C4-2B (cell line): Measurements from ENCODE around the gene KRT82.
"Not testable (repeated sequence)": the region's sequence is repeated elsewhere in the genome, so short reads cannot be mapped to it uniquely, and the experiment has no call there.

ENCODE experiments used
- H3K27ac ChIP-seq: fragments of 450-650 bp; 2 replicates; pipeline ENCODE4 v1.5.1; 2017
- ZFX ChIP-seq: fragments of 450-650 bp; IDR thresholded peaks from 2 replicates; pipeline ENCODE4 v1.6.1; 2017
- TF ChIP-seq, protein P1 (sequence below): fragments of 450-650 bp; conservative IDR thresholded peaks from 2 replicates; pipeline ENCODE4 v1.5.1; 2017; ENCODE audit warnings: mild to moderate bottlenecking

The KRT82 gene

DNA sequence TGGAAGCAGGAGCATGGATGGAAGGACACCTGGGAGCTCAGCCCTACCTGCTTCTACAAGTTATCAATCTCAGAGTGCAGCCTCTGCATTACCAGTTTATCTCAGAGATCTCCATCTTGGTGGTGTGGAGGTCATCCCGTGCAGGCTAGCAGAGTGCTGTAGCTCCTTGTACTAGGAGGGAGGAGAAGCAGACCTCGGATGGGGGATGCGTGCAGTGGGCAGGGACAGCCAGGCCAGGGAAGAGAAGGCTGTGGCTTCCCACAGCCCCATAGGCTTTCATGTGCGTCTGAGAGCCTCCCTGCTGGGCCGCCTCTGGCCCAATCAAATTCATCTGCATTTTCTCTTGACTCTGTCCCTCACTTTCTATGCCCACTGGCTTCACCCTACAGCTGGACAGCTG, 8.8 kb upstream of the KRT82 start:
- no peak overlapping the region for H3K27ac ChIP-seq
- TF ChIP-seq, protein P1, sequence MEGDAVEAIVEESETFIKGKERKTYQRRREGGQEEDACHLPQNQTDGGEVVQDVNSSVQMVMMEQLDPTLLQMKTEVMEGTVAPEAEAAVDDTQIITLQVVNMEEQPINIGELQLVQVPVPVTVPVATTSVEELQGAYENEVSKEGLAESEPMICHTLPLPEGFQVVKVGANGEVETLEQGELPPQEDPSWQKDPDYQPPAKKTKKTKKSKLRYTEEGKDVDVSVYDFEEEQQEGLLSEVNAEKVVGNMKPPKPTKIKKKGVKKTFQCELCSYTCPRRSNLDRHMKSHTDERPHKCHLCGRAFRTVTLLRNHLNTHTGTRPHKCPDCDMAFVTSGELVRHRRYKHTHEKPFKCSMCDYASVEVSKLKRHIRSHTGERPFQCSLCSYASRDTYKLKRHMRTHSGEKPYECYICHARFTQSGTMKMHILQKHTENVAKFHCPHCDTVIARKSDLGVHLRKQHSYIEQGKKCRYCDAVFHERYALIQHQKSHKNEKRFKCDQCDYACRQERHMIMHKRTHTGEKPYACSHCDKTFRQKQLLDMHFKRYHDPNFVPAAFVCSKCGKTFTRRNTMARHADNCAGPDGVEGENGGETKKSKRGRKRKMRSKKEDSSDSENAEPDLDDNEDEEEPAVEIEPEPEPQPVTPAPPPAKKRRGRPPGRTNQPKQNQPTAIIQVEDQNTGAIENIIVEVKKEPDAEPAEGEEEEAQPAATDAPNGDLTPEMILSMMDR, result no peak
- TF ChIP-seq ZFX, result no peak

DNA sequence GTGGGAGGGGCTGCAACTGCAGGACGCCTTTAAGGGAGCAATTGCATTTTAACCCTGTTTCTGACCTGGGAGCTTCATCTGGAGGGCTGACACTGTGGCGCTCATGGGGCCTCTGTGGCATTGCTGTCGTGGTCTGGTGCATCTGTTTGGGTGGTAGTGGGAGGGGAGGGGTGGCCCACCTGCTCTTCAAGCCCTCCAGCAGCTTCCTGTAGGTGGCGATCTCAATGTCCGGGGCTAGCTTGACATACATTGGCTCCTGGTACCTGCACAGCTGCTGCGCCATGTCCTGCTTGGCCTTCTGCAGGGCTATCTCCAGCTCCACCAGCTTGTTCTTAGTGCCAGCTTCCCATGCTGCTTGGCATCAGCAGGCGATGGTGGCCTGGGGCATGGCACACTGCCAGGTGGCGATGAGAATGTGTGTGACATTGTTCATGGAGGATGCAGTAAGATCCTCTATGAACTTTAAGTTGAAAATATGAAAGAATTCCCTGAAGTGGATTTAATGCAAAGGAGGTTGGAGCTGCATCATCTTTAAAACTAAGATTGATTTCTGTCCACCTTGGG, 7.7 kb upstream of the KRT82 start:
- no peak overlapping the region for H3K27ac ChIP-seq
- no peak for TF ChIP-seq ZFX
- TF ChIP-seq, protein P1, result no peak

DNA sequence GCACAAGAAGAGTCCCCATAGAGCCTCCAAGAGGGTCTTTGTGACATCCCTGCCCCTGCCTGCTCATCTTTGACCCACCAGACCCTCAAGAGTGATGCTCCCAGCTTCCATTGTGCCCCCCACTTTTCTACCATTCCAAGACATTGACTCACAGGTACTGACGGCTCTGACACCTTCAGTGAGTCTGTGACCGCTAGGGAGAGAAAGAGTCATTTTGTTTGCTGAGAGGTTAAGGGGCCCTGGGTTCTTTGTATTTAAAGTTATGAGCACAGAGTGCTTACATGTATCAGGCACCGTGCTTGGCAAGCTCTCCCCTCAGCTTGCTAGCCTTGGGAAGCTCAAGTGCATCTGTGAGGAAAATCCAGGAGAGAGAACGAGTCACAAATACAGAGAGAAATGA, 7.1 kb upstream of the KRT82 start:
- no peak overlapping the region for H3K27ac ChIP-seq
- TF ChIP-seq ZFX, result no peak
- TF ChIP-seq, protein P1, result no peak

DNA sequence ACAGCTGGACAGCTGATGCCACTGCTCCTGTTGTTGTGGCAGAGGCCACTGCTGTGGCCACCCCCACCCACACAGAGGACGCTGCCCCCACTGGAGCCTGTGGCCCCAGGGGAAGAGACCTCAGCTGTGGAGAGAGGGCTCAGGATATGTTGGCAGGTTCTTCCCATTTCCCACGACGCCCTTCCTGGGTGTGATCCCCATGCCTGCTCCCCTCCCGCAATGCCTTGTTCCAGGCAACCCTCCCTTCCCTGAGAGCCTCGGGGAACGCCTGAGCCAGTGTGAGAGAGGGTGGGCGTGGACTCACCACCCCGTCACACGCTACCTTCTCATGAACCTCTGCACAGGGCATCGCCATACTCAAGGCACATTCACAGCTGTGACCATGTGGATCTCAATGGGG, 5.7 kb upstream of the KRT82 start:
- no peak overlapping the region for H3K27ac ChIP-seq
- no peak for TF ChIP-seq ZFX
- TF ChIP-seq, protein P1, result no peak

DNA sequence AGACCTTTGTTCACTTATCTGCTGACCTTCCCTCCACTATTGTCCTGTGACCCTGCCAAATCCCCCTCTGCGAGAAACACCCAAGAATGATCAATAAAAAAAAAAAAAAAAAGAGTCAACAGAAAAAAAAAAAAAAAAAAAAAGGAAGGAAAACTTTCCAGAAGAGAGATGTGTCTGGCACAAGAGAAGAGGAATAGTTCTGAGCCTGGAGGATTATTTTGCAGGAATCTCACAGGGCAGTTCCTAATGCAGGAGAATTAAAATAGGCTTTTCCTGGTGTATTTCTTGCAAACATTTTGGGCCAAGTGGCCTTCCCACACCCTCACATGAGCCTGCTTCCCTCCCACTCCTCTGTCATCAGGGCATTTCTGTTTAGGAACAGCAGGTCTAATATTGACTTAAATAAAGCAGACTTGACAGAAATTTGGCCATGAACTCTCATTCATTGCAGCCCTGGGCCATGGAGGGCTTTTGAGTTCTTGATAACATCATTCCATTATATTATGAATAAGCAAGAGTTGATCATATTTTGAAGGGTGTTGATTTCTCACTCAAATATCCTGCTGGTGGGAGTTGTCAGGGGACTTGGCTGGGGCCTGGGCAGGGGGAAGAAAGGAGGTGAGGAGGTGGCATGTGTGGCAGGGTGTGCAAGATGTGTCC, 4.6 kb upstream of the KRT82 start:
- H3K27ac ChIP-seq, result not testable (repeated sequence)

DNA sequence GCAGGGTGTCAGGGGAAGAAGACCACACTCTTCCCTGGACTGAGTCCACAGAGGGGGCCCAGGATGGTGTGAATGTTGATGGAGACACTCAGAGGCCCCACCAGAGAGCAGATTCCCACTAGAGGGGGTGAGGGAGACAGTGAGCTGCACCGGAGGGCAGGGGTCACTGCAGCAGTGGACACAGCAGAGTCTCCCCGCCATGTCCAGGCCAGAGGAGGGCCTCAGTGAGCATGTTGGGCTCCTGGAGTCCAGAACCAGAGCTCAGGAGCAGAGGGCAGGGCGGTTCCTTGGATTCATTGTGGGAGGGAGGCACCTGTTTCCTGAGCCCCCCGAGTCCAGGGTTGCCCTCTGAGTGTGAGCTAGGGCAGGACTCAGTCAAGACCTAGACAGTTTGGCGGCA, 1.8 kb upstream of the KRT82 start:
- no peak overlapping the region for H3K27ac ChIP-seq
- TF ChIP-seq, protein P1, result no peak
- TF ChIP-seq ZFX, result no peak

DNA sequence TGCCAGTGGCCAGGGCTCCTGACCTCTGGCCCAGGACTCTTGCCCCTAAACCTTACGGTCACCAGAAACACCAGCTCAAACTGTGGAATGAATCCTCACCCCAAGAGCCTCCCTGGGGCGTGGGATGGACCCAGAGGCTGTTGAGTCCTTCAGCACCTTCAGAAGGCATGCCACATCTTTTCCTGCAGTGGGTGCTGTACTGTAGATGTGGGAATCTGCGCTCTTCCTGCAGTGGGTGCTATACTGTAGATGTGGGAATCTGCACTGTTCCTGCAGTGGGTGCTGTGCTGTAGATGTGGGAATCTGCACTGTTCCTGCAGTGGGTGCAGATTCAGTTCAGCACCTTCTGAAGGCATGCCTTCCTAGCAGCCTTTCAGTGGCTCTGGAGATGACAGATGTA, 1.2 kb downstream of the KRT82 start:
- H3K27ac ChIP-seq, result no peak overlapping the region
- TF ChIP-seq ZFX, result no peak
- TF ChIP-seq, protein P1, result no peak; the same call in 1 of the 2 replicates

DNA sequence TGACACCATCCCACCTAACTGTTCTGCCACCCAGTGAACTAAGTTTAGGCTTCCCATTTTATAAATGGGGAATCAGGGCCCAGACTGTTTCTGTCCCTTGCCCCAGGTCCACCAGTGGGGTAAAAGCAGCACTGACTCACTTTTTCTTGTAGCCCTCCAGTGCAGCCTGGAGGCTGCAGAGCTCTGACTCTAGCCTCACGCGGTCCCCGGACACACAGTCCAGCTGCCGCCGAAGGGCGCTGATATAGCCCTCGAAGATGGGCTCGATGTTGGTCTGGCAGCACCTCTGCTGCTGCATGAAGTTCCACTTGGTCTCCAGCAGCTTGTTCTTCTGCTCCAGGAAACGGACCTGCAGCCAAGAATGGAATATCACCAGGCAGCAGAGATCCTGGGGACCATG, 2.6 kb downstream of the KRT82 start:
- TF ChIP-seq, protein P1, result no peak
- TF ChIP-seq ZFX, result no peak
- no peak overlapping the region for H3K27ac ChIP-seq
